ENCODE data around the gene SKIC3.

SKIC3 gene

DNA sequence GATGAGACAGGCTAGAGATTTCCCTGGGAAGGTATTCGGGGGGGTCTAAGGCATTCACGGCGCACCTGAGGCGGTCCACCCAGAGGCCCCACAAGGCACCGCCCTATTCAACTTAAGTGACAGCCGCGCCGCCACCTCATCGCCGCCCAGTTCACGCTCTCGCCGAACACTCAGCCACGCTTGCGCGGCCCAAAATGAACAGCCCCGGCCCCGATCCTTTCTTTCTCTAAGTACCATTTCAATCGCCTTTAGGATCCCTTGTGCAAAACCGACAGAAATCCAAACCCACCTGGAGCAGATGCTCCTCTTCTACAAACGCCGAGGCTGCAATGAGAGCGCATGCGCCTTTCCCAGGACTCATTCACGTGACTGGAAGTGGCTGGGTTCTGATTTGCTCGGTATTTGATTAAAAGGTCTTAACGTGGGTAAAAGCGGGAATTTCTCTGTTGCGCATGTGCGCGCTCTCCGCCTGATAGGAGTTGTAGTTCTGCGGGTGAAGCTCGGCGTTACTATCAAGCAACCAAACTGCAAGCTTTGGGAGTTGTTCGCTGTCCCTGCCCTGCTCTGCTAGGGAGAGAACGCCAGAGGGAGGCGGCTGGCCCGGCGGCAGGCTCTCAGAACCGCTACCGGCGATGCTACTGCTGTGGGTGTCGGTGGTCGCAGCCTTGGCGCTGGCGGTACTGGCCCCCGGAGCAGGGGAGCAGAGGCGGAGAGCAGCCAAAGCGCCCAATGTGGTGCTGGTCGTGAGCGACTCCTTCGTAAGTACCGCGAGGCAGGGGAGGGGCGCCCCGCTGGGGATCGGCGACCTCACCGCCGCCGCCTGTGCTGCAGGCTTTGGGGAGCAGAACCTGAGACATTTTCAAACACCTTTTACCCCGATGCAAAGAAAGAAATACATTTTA is at the start of gene SKIC3, which contains the start of gene ARSK:
TSS of gene SKIC3 (minus strand) at position 331 of the 902 bp plus-strand sequence. CDS start 7,827 bp downstream, outside the sequence.
TSS of gene ARSK (plus strand) at position 455 of the 902 bp plus-strand sequence. CDS start at position 633, 178 bp downstream.
- TF ChIP-seq CTCF (IDR thresholded peaks at IDR 0.05) = peak; percentile 38; the same call in 1 of the 2 replicates

- TF ChIP-seq CTCF (IDR thresholded peaks at IDR 0.05) = no peak
Observed at GRCh38 chr5:95600557-95600956, 45.8 kb upstream of the SKIC3 start.

DNA sequence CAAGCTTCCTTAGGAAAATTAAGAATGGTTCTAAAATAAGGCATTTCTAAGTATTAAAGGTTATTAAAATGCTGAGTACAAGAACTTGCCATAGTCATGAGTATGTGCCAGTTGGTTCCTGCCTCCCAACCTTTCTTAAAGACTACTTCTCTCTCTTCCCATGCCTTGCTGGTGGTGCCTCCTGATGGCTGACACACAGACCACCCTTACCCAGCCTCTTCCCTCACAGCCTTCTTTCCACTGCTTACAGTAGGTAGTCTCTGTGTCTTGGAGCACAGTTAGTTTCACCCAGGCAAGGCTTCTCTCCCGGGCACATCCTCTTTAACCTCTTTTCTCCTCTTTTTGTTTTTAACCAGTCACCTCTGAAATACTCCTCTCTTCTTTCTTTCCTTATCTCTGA is 44.5 kb upstream of the SKIC3 start:
- no peak for TF ChIP-seq CTCF (IDR thresholded peaks at IDR 0.05)

- no peak for TF ChIP-seq CTCF (IDR thresholded peaks at IDR 0.05)
Observed at GRCh38 chr5:95595289-95595931, 40.6 kb upstream of the SKIC3 start.

GRCh38 chr5:95591490-95591901 is 36.7 kb upstream of the SKIC3 start:
- TF ChIP-seq CTCF (IDR thresholded peaks at IDR 0.05) = no peak

DNA sequence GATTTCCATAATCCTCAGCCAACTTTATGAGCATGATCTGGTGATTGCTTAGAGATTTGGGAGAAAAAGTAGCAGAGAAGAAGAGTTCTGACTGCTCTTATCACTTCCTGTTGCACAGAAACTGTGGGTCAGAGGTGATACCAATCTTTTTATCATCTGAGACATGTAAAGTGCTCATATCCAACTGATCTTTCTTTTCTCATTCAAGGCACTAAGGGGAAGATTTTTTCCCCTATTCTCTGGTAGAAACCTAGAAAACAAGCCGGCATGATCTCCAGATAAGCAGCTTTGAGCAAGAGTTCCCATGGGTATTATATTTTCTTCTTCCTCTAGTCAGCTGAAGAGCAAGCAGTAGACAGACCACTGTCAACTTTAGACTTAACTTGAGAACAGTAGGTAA is 36.1 kb upstream of the SKIC3 start:
- no peak for TF ChIP-seq CTCF (IDR thresholded peaks at IDR 0.05)

DNA sequence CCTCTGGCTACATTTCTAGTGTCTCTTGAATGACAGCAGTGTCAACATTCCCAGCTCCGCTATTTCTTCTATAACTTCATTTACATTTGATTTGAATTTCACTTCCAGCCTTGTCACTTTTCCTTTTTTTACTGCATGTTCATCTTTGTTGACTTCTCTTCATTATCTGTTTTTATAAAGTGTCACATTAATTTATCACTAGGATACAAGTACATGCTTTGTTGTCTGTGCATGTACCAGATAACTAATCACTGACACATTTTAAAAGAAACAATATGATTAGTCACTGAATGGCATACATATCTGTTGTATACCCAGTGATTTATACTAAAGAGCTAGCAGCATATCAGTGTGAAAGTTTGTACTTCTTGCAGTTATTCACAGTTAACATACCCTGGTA is 29.2 kb upstream of the SKIC3 start:
- TF ChIP-seq CTCF (IDR thresholded peaks at IDR 0.05) = no peak

All from LNCAP (cell line).